ENCODE data around the gene RELN. TPM values are rescaled to one million over a fixed set of nuclear protein-coding genes. Genes with fewer than 3 reads are reported as not detected.

The RELN gene
- total and polyA plus RNA-seq, 4 donors, result 0.26 to 3.6 (median 1.4) TPM; not detected in 1

- no peak overlapping the region for H3K4me3 ChIP-seq (ENCODE audit: low read length in 2 of 2)
- no peaks in the 10 kb centered on the region for H3K27me3 ChIP-seq (ENCODE audit: control insufficient read depth in 1 of 2, insufficient read depth in 2 of 2, low read length in 1 of 2)
- intact Hi-C loops (cut with DNase I), result no loop called here
- no peaks in the 10 kb centered on the region for H3K36me3 ChIP-seq (ENCODE audit: control insufficient read depth in 1 of 2, insufficient read depth in 2 of 2, low read length in 1 of 2)
- no peak for ATAC-seq (ENCODE audit: low FRiP score)
- H3K4me1 ChIP-seq (ENCODE audit: control insufficient read depth in 1 of 2, insufficient read depth in 2 of 2, low read length in 2 of 2), result no peaks in the 10 kb centered on the region
- H3K9me3 ChIP-seq (ENCODE audit: control insufficient read depth, low read length), result no peaks in the 10 kb centered on the region
- 74 to 77% methylated on average over 4 of the region's 4 CpGs for WGBS, 2 donors
- H3K27ac ChIP-seq (ENCODE audit: low read depth in 1 of 2, low read length in 2 of 2), result no peak overlapping the region
- no peak for DNase-seq
Observed at GRCh38 chr7:103715376-103716120, 273.9 kb downstream of the RELN start.

- no peaks in the 10 kb centered on the region for H3K36me3 ChIP-seq (ENCODE audit: control insufficient read depth in 1 of 2, insufficient read depth in 2 of 2, low read length in 1 of 2)
- no peak overlapping the region for H3K27ac ChIP-seq (ENCODE audit: low read depth in 1 of 2, low read length in 2 of 2)
- ATAC-seq (ENCODE audit: low FRiP score), result no peak
- H3K4me3 ChIP-seq (ENCODE audit: low read length in 2 of 2), result no peak overlapping the region
- H3K9me3 ChIP-seq (ENCODE audit: control insufficient read depth, low read length), result no peaks in the 10 kb centered on the region
- no peaks in the 10 kb centered on the region for H3K27me3 ChIP-seq (ENCODE audit: control insufficient read depth in 1 of 2, insufficient read depth in 2 of 2, low read length in 1 of 2)
- no peak for DNase-seq
- intact Hi-C loops (cut with DNase I), result no loop called here
- no peaks in the 10 kb centered on the region for H3K4me1 ChIP-seq (ENCODE audit: control insufficient read depth in 1 of 2, insufficient read depth in 2 of 2, low read length in 2 of 2)
- 59 to 64% methylated on average over 9 of the region's 9 CpGs for WGBS, 2 donors
Observed at GRCh38 chr7:103714376-103714927, 275.0 kb downstream of the RELN start.

GRCh38 chr7:103712991-103713778, 276.3 kb downstream of the RELN start:
- no peaks in the 10 kb centered on the region for H3K4me1 ChIP-seq (ENCODE audit: control insufficient read depth in 1 of 2, insufficient read depth in 2 of 2, low read length in 2 of 2)
- intact Hi-C loops (cut with DNase I), result no loop called here
- ATAC-seq (ENCODE audit: low FRiP score) (no peak), DNase-seq (no peak)
- no peak overlapping the region for H3K27ac ChIP-seq (ENCODE audit: low read depth in 1 of 2, low read length in 2 of 2)
- H3K36me3 ChIP-seq (ENCODE audit: control insufficient read depth in 1 of 2, insufficient read depth in 2 of 2, low read length in 1 of 2), result no peaks in the 10 kb centered on the region
- H3K27me3 ChIP-seq (ENCODE audit: control insufficient read depth in 1 of 2, insufficient read depth in 2 of 2, low read length in 1 of 2), result no peaks in the 10 kb centered on the region
- no peak overlapping the region for H3K4me3 ChIP-seq (ENCODE audit: low read length in 2 of 2)
- H3K9me3 ChIP-seq (ENCODE audit: control insufficient read depth, low read length), result no peaks in the 10 kb centered on the region
- 38 to 45% methylated on average over 4 of the region's 4 CpGs for WGBS, 2 donors

- no peak for DNase-seq
- Histone ChIP-seq H3K9me3 (ENCODE audit: control insufficient read depth, low read length) (no peaks in the 10 kb centered on the region), H3K36me3 (ENCODE audit: control insufficient read depth in 1 of 2, insufficient read depth in 2 of 2, low read length in 1 of 2) (no peaks in the 10 kb centered on the region), H3K27me3 (ENCODE audit: control insufficient read depth in 1 of 2, insufficient read depth in 2 of 2, low read length in 1 of 2) (no peaks in the 10 kb centered on the region), H3K4me3 (ENCODE audit: low read length in 2 of 2) (no peak overlapping the region), H3K4me1 (ENCODE audit: control insufficient read depth in 1 of 2, insufficient read depth in 2 of 2, low read length in 2 of 2) (no peaks in the 10 kb centered on the region), H3K27ac (ENCODE audit: low read depth in 1 of 2, low read length in 2 of 2) (no peak overlapping the region)
- intact Hi-C loops (cut with DNase I), result no loop called here
- ATAC-seq (ENCODE audit: low FRiP score), result no peak
- WGBS, 2 donors, result 59 to 61% methylated on average over 4 of the region's 4 CpGs
Observed at GRCh38 chr7:103711413-103711812, 278.0 kb downstream of the RELN start.

GRCh38 chr7:103710247-103710646, 279.2 kb downstream of the RELN start:
- Histone ChIP-seq H3K36me3 (ENCODE audit: control insufficient read depth in 1 of 2, insufficient read depth in 2 of 2, low read length in 1 of 2) (no peaks in the 10 kb centered on the region), H3K27me3 (ENCODE audit: control insufficient read depth in 1 of 2, insufficient read depth in 2 of 2, low read length in 1 of 2) (no peaks in the 10 kb centered on the region), H3K9me3 (ENCODE audit: control insufficient read depth, low read length) (no peaks in the 10 kb centered on the region), H3K4me1 (ENCODE audit: control insufficient read depth in 1 of 2, insufficient read depth in 2 of 2, low read length in 2 of 2) (no peaks in the 10 kb centered on the region), H3K4me3 (ENCODE audit: low read length in 2 of 2) (no peak overlapping the region), H3K27ac (ENCODE audit: low read depth in 1 of 2, low read length in 2 of 2) (no peak overlapping the region)
- WGBS, 2 donors, result 53 to 69% methylated on average over 2 of the region's 2 CpGs
- intact Hi-C loops (cut with DNase I), result no loop called here
- no peak for DNase-seq
- no peak for ATAC-seq (ENCODE audit: low FRiP score)

GRCh38 chr7:103706805-103707204, 282.7 kb downstream of the RELN start:
- Histone ChIP-seq H3K9me3 (ENCODE audit: control insufficient read depth, low read length) (no peaks in the 10 kb centered on the region), H3K36me3 (ENCODE audit: control insufficient read depth in 1 of 2, insufficient read depth in 2 of 2, low read length in 1 of 2) (no peaks in the 10 kb centered on the region)
- 40 to 47% methylated on average over 1 of the region's 1 CpG for WGBS, 2 donors

GRCh38 chr7:103705542-103705941, 283.9 kb downstream of the RELN start:
- Histone ChIP-seq H3K27me3 (ENCODE audit: control insufficient read depth in 1 of 2, insufficient read depth in 2 of 2, low read length in 1 of 2) (no peaks in the 10 kb centered on the region), H3K4me1 (ENCODE audit: control insufficient read depth in 1 of 2, insufficient read depth in 2 of 2, low read length in 2 of 2) (no peaks in the 10 kb centered on the region), H3K9me3 (ENCODE audit: control insufficient read depth, low read length) (no peaks in the 10 kb centered on the region), H3K4me3 (ENCODE audit: low read length in 2 of 2) (no peak overlapping the region), H3K36me3 (ENCODE audit: control insufficient read depth in 1 of 2, insufficient read depth in 2 of 2, low read length in 1 of 2) (no peaks in the 10 kb centered on the region), H3K27ac (ENCODE audit: low read depth in 1 of 2, low read length in 2 of 2) (no peak overlapping the region)
- WGBS, 2 donors, result 85 to 87% methylated on average over 3 of the region's 3 CpGs
- intact Hi-C loops (cut with DNase I), result no loop called here
- DNase-seq (no peak), ATAC-seq (ENCODE audit: low FRiP score) (no peak)

More at GRCh38 chr7:103706805-103707204, 282.7 kb downstream of the RELN start:
- no peak overlapping the region for H3K4me3 ChIP-seq (ENCODE audit: low read length in 2 of 2)
- H3K27me3 ChIP-seq (ENCODE audit: control insufficient read depth in 1 of 2, insufficient read depth in 2 of 2, low read length in 1 of 2), result no peaks in the 10 kb centered on the region
- H3K27ac ChIP-seq (ENCODE audit: low read depth in 1 of 2, low read length in 2 of 2), result no peak overlapping the region
- intact Hi-C loops (cut with DNase I), result no loop called here
- ATAC-seq (ENCODE audit: low FRiP score) (no peak), DNase-seq (no peak)
- no peaks in the 10 kb centered on the region for H3K4me1 ChIP-seq (ENCODE audit: control insufficient read depth in 1 of 2, insufficient read depth in 2 of 2, low read length in 2 of 2)

- no peaks in the 10 kb centered on the region for H3K9me3 ChIP-seq (ENCODE audit: control insufficient read depth, low read length)
- H3K36me3 ChIP-seq (ENCODE audit: control insufficient read depth in 1 of 2, insufficient read depth in 2 of 2, low read length in 1 of 2), result no peaks in the 10 kb centered on the region
- H3K27ac ChIP-seq (ENCODE audit: low read depth in 1 of 2, low read length in 2 of 2), result no peak overlapping the region
- no peak overlapping the region for H3K4me3 ChIP-seq (ENCODE audit: low read length in 2 of 2)
- intact Hi-C loops (cut with DNase I), result no loop called here
- DNase-seq, result no peak
- no peak for ATAC-seq (ENCODE audit: low FRiP score)
- 81 to 83% methylated on average over 1 of the region's 1 CpG for WGBS, 2 donors
- H3K27me3 ChIP-seq (ENCODE audit: control insufficient read depth in 1 of 2, insufficient read depth in 2 of 2, low read length in 1 of 2), result no peaks in the 10 kb centered on the region
- H3K4me1 ChIP-seq (ENCODE audit: control insufficient read depth in 1 of 2, insufficient read depth in 2 of 2, low read length in 2 of 2), result no peaks in the 10 kb centered on the region
Observed at GRCh38 chr7:103704701-103705100, 284.8 kb downstream of the RELN start.

Measured in aorta (tissue), 5 donors.